ENCODE results near the gene SUPT6H.

Gene SUPT6H

DNA sequence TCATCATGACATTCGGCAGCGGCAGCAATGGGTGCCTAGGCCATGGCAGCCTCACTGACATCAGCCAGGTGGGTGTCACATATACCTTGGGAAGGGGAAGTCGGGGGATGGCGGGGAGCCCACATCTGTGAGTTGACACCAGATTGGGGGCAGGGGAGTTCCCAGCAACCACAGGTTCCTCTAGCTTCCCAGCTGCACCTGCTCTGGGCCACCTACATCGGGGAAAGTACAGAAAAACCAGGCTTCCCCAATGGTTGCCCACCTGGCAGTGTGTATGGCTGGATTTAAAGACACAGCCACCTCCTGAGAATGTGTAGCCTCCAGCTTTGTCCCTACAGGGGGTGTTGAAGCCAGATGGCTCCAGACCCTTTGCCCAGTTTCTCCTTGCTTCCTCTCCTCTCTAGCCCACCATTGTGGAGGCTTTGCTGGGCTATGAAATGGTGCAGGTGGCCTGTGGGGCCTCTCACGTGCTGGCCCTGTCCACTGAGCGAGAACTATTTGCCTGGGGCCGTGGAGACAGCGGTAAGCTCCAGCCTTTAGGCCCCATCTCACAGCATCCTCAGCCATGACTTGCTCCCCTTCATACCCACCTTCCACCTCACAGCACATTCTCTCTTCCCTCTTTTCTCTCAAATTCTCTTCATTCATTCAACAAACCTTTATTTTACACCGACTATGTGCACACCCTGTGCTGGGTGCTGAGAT lies 76.8 kb downstream of the SUPT6H start:
- Histone ChIP-seq H3K4me2 (ENCODE audit: low read length) (no peak overlapping the region), H2BK12ac (ENCODE audit: low read length) (peak overlapping the region; percentile 5), H2AFZ (ENCODE audit: insufficient read depth, low read length, poor library complexity) (no peak overlapping the region), H3K9me3 (ENCODE audit: insufficient read depth, low read depth, low read length) (peaks cover 9% of the 10 kb centered on the region), H3K18ac (ENCODE audit: low read length) (no peak overlapping the region), H3K79me1 (ENCODE audit: low read length) (peaks cover 16% of the 10 kb centered on the region), H3K36me3 (ENCODE audit: control insufficient read depth in 1 of 2, insufficient read depth in 2 of 2, low read length in 2 of 2) (peaks cover 3 to 7% of the 10 kb centered on the region in 2 experiments), H3K4ac (ENCODE audit: low read depth, low read length) (no peak overlapping the region), H3K27ac (ENCODE audit: low read depth, low read length) (peak overlapping the region; percentile 3), H3K79me2 (ENCODE audit: control insufficient read depth, insufficient read depth, low read length, poor library complexity) (peaks cover 4% of the 10 kb centered on the region), H3K4me3 (ENCODE audit: low read depth, low read length) (no peak overlapping the region), H3K27me3 (ENCODE audit: insufficient read depth, low read length) (no peaks in the 10 kb centered on the region), H3K9ac (ENCODE audit: low read length) (no peak overlapping the region), H2BK5ac (ENCODE audit: low read depth, low read length, poor library complexity) (no peak overlapping the region), H2BK120ac (ENCODE audit: insufficient read depth, low read length, poor library complexity) (peak overlapping the region; percentile 20), H4K8ac (ENCODE audit: low read depth, low read length) (no peak overlapping the region), H3K4me1 (ENCODE audit: control insufficient read depth in 1 of 2, insufficient read depth in 2 of 2, low read length in 2 of 2) (peaks cover 19 to 32% of the 10 kb centered on the region in 2 experiments), H3K23ac (ENCODE audit: low read length) (no peak overlapping the region), H4K91ac (ENCODE audit: low read depth, low read length) (peak overlapping the region; percentile 7), H3K14ac (ENCODE audit: low read length) (peak overlapping the region; percentile 36), H2AK5ac (ENCODE audit: low read length) (peak overlapping the region; percentile 70), H4K12ac (ENCODE audit: low read depth, low read length) (no peak overlapping the region)
- WGBS (ENCODE audit: extremely low coverage, insufficient coverage, insufficient read length) = 100% methylated on average over 1 of the region's 10 CpGs
- peak; percentile 62 to 70 for DNase-seq

DNA sequence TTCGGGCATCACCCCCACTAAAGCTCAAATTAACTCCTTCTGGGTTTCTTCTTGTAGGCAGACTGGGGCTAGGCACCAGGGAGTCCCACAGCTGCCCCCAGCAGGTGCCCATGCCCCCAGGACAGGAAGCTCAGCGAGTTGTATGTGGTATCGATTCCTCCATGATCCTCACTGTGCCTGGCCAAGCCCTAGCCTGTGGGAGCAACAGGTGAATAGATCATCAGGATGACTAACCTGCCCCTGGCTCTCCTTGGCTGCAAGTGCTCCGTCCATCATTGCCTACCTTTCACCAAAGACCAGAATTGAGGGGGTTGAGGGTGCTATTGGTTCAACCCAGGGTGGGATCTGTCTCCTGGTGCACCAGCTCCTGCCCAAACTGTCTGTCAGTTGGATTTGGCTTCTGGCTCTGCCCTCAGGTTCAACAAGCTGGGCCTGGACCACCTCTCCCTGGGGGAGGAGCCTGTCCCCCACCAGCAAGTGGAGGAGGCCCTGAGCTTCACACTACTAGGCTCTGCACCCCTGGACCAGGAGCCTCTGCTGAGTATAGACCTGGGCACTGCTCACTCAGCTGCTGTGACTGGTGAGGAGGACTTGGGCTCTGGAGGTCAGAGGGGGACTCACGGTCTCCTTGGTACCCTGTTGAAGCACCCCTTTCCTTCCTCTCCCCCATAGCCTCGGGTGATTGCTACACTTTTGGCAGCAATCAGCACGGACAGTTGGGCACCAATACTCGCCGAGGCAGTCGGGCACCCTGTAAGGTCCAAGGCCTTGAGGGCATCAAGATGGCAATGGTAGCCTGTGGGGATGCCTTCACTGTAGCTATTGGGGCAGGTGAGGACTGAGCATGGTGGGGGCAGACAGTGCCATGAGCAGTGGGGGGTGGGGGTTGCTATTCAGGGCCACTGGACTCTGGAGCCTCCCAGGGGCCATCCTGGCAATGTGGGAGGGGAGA lies 78.7 kb downstream of the SUPT6H start:
- Histone ChIP-seq H3K4me3 (ENCODE audit: low read depth, low read length) (no peak overlapping the region), H2BK120ac (ENCODE audit: insufficient read depth, low read length, poor library complexity) (no peak overlapping the region), H3K14ac (ENCODE audit: low read length) (no peak overlapping the region), H3K79me1 (ENCODE audit: low read length) (peaks cover 32% of the 10 kb centered on the region), H3K23ac (ENCODE audit: low read length) (no peak overlapping the region), H4K12ac (ENCODE audit: low read depth, low read length) (no peak overlapping the region), H3K27me3 (ENCODE audit: insufficient read depth, low read length) (no peaks in the 10 kb centered on the region), H3K9me3 (ENCODE audit: insufficient read depth, low read depth, low read length) (peaks cover 11% of the 10 kb centered on the region), H2AFZ (ENCODE audit: insufficient read depth, low read length, poor library complexity) (no peak overlapping the region), H4K91ac (ENCODE audit: low read depth, low read length) (no peak overlapping the region), H2AK5ac (ENCODE audit: low read length) (peak overlapping the region; percentile 13), H3K79me2 (ENCODE audit: control insufficient read depth, insufficient read depth, low read length, poor library complexity) (peaks cover 19% of the 10 kb centered on the region), H2BK12ac (ENCODE audit: low read length) (peak overlapping the region; percentile 37), H3K18ac (ENCODE audit: low read length) (no peak overlapping the region), H3K4ac (ENCODE audit: low read depth, low read length) (no peak overlapping the region), H3K36me3 (ENCODE audit: control insufficient read depth in 1 of 2, insufficient read depth in 2 of 2, low read length in 2 of 2) (peaks cover 5 to 8% of the 10 kb centered on the region in 2 experiments), H2BK5ac (ENCODE audit: low read depth, low read length, poor library complexity) (no peak overlapping the region), H3K27ac (ENCODE audit: low read depth, low read length) (no peak overlapping the region), H3K4me2 (ENCODE audit: low read length) (no peak overlapping the region), H3K4me1 (ENCODE audit: control insufficient read depth in 1 of 2, insufficient read depth in 2 of 2, low read length in 2 of 2) (peaks cover 15 to 28% of the 10 kb centered on the region in 2 experiments), H3K9ac (ENCODE audit: low read length) (no peak overlapping the region), H4K8ac (ENCODE audit: low read depth, low read length) (no peak overlapping the region)
- DNase-seq = no peak
- no CpG with 5 or more reads among the region's 10 CpGs for whole genome bisulfite sequencing (ENCODE audit: extremely low coverage, insufficient coverage, insufficient read length)

GRCh38 chr17:28741358-28742349 lies 79.6 kb downstream of the SUPT6H start:
- H2BK120ac ChIP-seq (ENCODE audit: insufficient read depth, low read length, poor library complexity) = peak overlapping the region; percentile 34
- H2AFZ ChIP-seq (ENCODE audit: insufficient read depth, low read length, poor library complexity) = no peak overlapping the region
- H3K9me3 ChIP-seq (ENCODE audit: insufficient read depth, low read depth, low read length) = peaks cover 11% of the 10 kb centered on the region
- peak overlapping the region; percentile 33 for H4K8ac ChIP-seq (ENCODE audit: low read depth, low read length)
- peak overlapping the region; percentile 39 for H3K18ac ChIP-seq (ENCODE audit: low read length)
- peaks cover 24 to 37% of the 10 kb centered on the region in 2 experiments for H3K4me1 ChIP-seq (ENCODE audit: control insufficient read depth in 1 of 2, insufficient read depth in 2 of 2, low read length in 2 of 2)
- peaks cover 41% of the 10 kb centered on the region for H3K79me1 ChIP-seq (ENCODE audit: low read length)
- H3K4me3 ChIP-seq (ENCODE audit: low read depth, low read length) = no peak overlapping the region
- peak overlapping the region; percentile 76 for H3K23ac ChIP-seq (ENCODE audit: low read length)
- peaks cover 27% of the 10 kb centered on the region for H3K79me2 ChIP-seq (ENCODE audit: control insufficient read depth, insufficient read depth, low read length, poor library complexity)
- peak overlapping the region; percentile 74 for H2BK12ac ChIP-seq (ENCODE audit: low read length)
- H4K91ac ChIP-seq (ENCODE audit: low read depth, low read length) = peak overlapping the region; percentile 93
- H3K9ac ChIP-seq (ENCODE audit: low read length) = no peak overlapping the region
- H3K36me3 ChIP-seq (ENCODE audit: control insufficient read depth in 1 of 2, insufficient read depth in 2 of 2, low read length in 2 of 2) = peaks cover 13 to 18% of the 10 kb centered on the region in 2 experiments
- H3K4ac ChIP-seq (ENCODE audit: low read depth, low read length) = no peak overlapping the region
- H3K14ac ChIP-seq (ENCODE audit: low read length) = peak overlapping the region; percentile 82
- no peaks in the 10 kb centered on the region for H3K27me3 ChIP-seq (ENCODE audit: insufficient read depth, low read length)
- peak overlapping the region; percentile 92 for H2AK5ac ChIP-seq (ENCODE audit: low read length)
- H3K27ac ChIP-seq (ENCODE audit: low read depth, low read length) = peak overlapping the region; percentile 100
- H3K4me2 ChIP-seq (ENCODE audit: low read length) = no peak overlapping the region
- no peak for DNase-seq
- no peak overlapping the region for H2BK5ac ChIP-seq (ENCODE audit: low read depth, low read length, poor library complexity)
- H4K12ac ChIP-seq (ENCODE audit: low read depth, low read length) = no peak overlapping the region
- no CpG with 5 or more reads among the region's 19 CpGs for WGBS (ENCODE audit: extremely low coverage, insufficient coverage, insufficient read length)
